ENCODE measurements around the gene GCDH. TPM values are rescaled to one million over a fixed set of nuclear protein-coding genes. Genes with fewer than 3 reads are reported as not detected.
A peak's percentile ranks its signal among the peaks of the same experiment; 100 is the strongest.
"Not testable (repeated sequence)": the region's sequence is repeated elsewhere in the genome, so short reads cannot be mapped to it uniquely, and the experiment has no call there.

Gene GCDH
- total RNA-seq, 2 donors from 2014 or later, result 20.8 to 22.8 TPM

- DNase-seq, result no peak
- intact Hi-C loops (cut with DNase I, micrococcal nuclease), result loop anchor here in 1 of 2 donors (10.0 kb wide), 1 partner anchor 77 kb away; the partner anchor contains the start of gene DAND5
- no peak for ATAC-seq
Measured at GRCh38 chr19:12888006-12888603, 2.9 kb upstream of the GCDH start.

DNA sequence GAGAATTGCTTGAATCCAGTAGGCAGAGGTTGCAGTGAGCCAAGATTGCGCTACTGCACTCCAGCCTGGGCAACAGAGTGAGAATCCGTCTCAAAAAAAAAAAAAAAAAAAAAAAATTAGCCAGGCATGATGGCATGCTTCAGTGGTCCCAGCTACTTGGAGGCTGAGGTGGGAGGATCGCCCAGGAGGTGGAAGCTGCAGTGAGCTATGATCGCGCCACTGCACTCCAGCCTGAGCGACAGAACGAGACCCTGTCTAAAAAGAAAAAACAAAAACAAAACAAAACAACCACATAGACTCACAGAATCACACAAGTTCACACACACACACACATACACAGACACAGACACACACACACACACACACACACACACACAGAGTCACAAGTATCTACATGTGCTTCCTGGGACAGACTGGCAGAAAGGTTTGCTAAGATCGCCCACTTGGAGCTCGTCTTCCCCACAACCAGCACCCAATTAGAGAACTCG is 617 bp upstream of the GCDH start:
- intact Hi-C loops (cut with DNase I, micrococcal nuclease); DNase-seq; ATAC-seq: not testable (repeated sequence)

DNA sequence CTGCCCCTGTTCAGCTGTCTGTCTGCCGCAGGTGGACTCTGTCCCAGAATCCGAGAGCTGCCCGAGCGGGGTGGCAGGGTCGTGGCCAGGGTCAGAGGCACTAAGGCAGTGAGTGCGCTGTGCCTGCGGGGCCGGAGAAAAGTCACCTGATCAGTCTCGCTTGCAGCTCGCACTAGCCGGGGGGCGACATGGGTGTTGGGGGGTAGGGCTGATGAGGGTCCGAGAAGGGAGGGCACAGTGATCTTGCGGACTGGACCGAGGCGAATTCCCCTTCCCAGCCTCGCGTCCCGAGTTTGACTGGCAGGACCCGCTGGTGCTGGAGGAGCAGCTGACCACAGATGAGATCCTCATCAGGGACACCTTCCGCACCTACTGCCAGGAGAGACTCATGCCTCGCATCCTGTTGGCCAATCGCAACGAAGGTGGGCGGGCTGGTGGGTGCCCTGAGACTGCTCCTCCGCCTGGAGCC is 627 bp downstream of the GCDH start:
- intact Hi-C loops (cut with DNase I, micrococcal nuclease), result no loop called here
- DNase-seq (peak in 1 of 2 donors; percentile 30), ATAC-seq (peak; percentile 10)

- intact Hi-C loops (cut with DNase I, micrococcal nuclease), result no loop called here
- ATAC-seq (no peak), DNase-seq (no peak)
Measured at GRCh38 chr19:12893582-12893981, 2.6 kb downstream of the GCDH start.

GRCh38 chr19:12896460-12896859 is 5.5 kb downstream of the GCDH start:
- intact Hi-C loops (cut with DNase I, micrococcal nuclease), result no loop called here
- no peak for DNase-seq

GRCh38 chr19:12899891-12900518 is 9.0 kb downstream of the GCDH start:
- DNase-seq, result no peak
- intact Hi-C loops (cut with DNase I, micrococcal nuclease), result no loop called here
- ATAC-seq, result no peak

More at GRCh38 chr19:12896460-12896859, 5.5 kb downstream of the GCDH start:
- no peak for ATAC-seq

- intact Hi-C loops (cut with DNase I, micrococcal nuclease), result no loop called here
- ATAC-seq, result peak; percentile 92
- no peak for DNase-seq
Measured at GRCh38 chr19:12907166-12907565, 16.2 kb downstream of the GCDH start.

- ATAC-seq (no peak), DNase-seq (no peak)
- intact Hi-C loops (cut with DNase I, micrococcal nuclease), result no loop called here
Measured at GRCh38 chr19:12912571-12912970, 21.6 kb downstream of the GCDH start.

GRCh38 chr19:12913011-12913561 is 22.1 kb downstream of the GCDH start:
- peak; percentile 48 to 75 for DNase-seq
- intact Hi-C loops (cut with DNase I, micrococcal nuclease), result no loop called here
- ATAC-seq, result peak; percentile 62

DNA sequence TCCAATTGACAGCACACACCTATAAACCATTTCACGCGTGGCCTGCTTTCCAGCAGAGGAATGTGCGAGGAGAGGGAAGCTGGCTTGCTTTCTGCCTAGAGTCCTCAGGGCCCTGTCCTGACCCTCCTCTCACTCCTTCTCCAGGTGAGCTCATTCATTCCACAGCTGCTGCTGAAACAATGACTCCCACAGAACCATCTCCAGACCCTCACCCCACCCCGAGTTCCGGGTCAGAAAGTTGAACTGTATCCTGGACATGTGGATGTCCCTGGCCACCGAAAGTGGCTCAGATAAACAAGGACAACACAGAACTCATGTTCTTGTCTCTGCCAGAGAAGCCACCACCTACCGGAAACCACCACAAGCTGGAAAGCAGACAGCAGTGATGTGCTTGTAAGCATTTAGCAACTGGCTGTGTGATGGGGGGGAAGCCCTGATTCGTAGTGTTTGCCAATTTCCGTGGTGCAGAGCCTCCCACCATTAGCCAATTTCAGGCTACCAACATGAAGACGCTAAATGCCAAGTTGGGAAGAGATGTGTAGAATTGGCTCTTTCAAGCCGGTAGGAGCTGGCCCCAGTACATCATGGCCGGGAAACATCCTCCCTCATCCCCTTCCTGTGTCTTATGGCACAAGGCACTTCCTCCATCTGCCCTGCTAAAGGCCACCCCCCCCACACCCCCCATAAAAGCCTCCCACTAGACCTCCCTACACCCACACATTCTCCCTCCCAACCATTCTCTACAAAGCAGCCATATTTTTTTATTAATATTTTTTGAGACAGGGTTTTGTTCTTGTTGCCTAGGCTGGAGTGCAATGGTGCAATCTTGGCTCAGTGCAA is 23.1 kb downstream of the GCDH start:
- intact Hi-C loops (cut with DNase I, micrococcal nuclease), result no loop called here
- peak in 1 of 2 donors; percentile 34 for DNase-seq
- ATAC-seq, result no peak

DNA sequence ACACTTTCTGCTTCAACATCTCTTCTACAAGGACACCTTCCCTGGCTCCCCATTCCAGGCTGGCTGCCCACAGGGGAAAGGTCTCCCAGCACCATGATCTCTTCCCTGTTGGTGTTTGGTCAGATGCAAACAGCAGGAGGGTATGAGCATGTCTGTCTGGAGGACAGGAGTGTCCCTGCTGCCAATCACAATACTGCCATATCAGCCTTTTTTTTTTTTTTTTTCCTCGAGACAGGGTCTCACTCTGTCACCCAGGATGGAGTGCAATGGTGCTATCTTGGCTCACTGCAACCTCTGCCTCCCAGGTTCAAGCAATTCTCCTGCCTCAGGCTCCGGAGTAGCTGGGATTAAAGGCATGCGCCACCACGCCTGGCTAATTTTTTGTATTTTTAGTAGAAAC is 24.9 kb downstream of the GCDH start:
- intact Hi-C loops (cut with DNase I, micrococcal nuclease); DNase-seq; ATAC-seq: not testable (repeated sequence)

GRCh38 chr19:12918253-12918652 is 27.3 kb downstream of the GCDH start:
- intact Hi-C loops (cut with DNase I, micrococcal nuclease), result no loop called here
- DNase-seq (no peak), ATAC-seq (no peak)

- peak; percentile 1 for ATAC-seq
- intact Hi-C loops (cut with DNase I, micrococcal nuclease), result no loop called here
- no peak for DNase-seq
Measured at GRCh38 chr19:12921047-12921446, 30.1 kb downstream of the GCDH start.

GRCh38 chr19:12922959-12923358 is 32.0 kb downstream of the GCDH start:
- ATAC-seq (no peak), DNase-seq (no peak)
- intact Hi-C loops (cut with DNase I, micrococcal nuclease), result no loop called here

DNA sequence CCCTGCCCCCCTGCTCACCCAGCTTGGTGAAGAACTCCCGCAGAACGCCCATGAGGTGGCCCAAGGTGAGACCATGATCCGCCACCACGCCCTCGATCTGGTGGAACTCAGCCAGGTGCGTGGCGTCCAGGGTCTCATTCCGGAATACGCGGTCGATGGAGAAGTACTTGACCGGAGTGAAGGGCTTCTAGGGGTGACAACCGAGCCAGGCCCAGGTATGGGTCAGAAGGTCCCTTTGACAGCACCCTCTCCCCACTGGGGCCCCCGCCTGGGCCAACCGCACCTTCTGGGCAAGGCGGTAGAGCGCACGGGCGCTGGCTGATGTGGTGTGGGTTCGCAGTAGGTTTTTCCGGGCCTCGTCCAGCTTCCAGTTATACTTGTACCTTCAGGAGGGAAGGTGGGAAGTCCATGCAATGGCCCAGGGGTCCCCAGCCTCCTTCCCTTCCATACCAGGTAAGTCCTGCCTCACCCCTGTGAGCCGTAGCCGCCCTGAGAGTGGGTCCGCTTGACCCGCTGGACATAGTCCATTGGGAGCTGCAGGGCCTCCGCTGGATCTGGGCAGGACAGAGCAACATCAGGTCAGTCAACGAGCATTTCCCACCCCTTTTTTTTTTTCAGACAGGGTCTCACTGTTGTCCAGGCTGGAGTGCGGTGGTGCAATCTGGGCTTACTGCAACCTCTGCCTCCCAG is 33.8 kb downstream of the GCDH start:
- ATAC-seq, result no peak
- intact Hi-C loops (cut with DNase I, micrococcal nuclease), result no loop called here
- no peak for DNase-seq

- DNase-seq (no peak), ATAC-seq (no peak)
- intact Hi-C loops (cut with DNase I, micrococcal nuclease), result no loop called here
Measured at GRCh38 chr19:12930002-12930645, 39.2 kb downstream of the GCDH start.

DNA sequence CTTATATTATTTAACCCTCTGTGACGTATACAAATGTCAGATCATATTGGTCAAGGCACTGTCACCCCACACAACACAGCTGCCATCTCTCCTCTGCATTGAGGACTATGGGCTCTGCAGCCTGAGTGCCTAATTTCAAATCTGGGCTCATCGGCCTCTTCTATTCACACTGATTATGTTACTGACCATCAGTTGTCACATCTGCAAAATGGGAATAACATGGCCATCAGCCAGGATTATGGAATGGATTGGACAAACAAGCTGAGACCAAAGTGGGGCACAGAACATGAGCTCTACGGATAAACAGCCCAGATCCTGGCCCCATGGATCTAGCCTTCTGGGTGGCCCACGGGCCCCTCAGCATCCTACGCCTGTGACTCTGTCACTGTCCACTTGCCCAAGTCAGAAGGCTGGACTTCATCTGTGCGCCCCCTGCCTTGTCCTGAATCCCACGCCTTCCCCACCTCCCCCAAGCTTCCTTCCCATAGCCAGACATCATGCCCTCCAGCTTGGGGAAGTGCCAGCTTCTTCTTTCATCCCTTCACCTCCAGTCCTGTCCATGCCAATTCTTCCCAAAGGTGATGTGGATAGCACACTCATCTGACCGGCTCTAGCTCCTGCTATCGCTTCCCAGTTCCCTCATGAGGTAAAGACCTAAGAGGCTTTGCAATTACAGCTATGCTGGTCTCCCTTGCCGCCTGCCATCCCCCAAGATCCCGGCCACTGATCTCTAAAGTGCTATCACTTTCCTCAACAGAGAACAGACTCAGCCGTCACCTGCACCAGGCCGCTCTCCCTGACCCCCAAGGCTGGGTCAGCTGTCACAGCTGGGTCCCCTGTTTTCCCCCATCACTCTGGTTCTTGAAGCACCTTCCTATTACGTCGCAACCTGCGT is 41.7 kb downstream of the GCDH start:
- peak in 1 of 2 donors; percentile 44 for DNase-seq
- intact Hi-C loops (cut with DNase I, micrococcal nuclease), result no loop called here
- no peak for ATAC-seq
